HG03108 (cell line): ENCODE results near the gene ADAM15.

ENCODE experiments used
- ATAC-seq: cut with Tn5 transposase; IDR thresholded peaks from one replicate; pipeline ENCODE4 v1.9.1; 2021; ENCODE audit warnings: moderate library complexity; ENCODE audit not compliant: unreplicated experiment

The ADAM15 gene

DNA sequence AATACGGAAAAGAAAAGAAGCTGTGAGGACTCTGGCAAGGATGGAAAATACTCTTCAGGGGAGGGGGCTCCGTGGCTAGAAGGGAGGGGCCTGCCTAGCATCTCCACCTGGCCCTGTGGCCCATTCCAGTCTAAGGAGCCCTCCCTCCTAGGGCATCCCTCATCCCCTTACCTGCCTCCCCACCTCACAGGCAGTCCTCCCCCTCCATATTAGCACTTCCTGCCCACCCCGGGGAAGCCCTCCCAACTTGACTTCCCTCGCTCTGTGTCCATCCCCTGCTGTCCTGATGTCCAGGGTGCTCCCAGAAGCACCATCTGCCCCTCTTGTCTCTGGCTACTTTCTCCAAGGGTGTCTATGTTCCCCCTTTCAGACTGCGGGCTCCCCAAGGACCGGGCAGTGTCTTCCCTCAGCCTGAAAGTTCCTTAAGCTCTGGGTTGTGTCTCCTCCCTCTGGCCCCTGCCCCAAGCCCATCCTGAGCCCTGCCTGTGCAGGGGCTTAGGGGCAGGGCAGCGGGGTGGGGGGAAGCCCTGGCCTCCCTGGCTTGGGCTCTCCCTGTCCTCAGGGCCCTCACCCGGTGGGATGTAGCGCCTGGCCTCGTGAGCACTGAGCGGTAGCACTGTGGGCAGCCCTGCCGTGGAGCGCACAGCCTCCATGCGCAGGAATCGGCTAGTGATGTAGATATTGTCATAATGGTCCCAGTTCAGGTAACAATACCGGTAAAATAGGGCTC, 21.4 kb upstream of the ADAM15 start:
- ATAC-seq, result no peak

DNA sequence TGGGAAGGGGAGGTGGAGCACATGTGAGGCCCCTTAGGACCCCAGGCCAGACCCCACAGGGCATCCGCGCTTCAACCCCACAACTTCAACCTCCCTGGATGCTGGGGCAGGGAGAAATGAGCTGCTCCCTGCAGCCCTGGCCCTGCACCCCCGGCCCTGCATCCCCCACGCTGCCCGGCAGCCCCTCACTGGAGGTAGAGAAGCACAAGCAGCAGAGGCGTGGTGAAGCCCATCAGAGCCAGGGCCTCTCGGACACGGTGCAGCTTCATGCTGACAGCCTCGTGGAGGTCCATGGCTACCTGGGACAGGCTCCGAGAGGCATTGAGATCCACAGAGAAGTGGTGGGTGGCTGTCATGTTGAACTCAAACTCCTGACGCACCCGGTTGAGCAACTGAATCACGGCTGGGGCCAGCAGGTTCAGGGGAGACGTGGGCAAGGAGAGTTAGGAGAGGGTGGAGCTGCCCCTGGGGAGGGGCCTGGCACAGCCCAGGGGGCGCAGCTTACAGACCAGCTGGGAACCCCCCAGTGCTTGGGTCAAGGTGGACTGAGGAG, 20.8 kb upstream of the ADAM15 start:
- ATAC-seq, result no peak

DNA sequence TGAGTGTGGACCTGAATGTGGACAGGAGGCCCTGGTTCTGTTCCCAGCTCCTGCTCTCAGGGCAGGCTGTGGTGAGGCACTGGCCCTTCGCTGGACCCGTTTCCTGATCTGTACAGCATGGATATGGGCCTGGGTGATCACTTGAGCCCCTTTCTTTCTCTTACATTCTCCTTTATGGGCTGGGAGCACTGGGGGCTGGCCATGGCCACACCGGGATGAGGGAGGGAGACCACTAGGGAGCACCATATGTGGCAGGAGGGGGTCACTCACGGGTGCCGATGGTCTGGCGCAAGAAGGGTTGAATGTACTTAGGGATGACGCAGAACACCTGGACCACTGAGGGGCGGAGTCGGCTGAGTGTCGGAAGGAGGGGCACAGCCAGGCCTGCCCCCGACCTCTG, 20.2 kb upstream of the ADAM15 start:
- no peak for ATAC-seq

DNA sequence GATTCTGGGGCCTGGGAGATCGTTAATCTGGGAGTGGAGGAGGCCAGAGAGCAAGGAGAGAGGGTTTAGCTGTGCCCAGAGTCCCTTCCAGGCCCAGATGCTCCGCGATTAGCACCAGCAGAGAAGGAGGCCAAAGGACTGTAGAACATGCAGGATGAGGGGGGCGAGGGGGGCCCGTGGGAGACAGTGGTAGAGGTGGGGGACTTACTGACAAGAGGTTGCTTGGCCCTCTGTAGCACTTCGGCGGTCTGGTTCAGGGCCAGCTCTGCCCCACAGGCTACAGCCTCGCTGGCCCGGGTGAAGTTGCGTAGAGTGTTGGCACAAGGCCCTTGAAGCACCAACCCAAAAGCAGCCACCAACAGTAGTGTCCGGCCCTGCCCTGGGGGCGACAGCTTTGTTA, 18.2 kb upstream of the ADAM15 start:
- no peak for ATAC-seq

DNA sequence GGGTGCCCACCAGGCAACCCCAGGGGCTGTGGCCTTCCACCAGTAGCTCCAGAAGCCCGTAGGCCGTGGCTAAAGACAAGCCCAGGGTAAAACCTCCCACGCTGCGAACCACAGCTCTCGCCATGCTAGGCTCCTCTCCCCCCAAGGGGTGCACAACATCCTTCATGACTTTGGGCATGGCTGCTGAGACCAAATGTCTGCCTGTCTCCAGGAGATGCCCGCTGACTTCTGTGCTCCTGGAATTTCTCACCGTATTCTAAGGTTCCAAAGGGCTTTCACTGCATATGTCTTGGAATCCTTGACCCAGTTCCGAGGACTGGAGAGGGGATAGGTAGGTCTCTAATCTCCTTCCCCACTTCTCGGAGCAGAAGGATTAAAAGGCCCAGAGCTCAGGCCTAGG, 17.6 kb upstream of the ADAM15 start, which contains the start of the genes DCST1 and DCST2:
Gene DCST1 (plus strand): TSS at position 301 of the 400 bp plus-strand sequence. CDS start 213 bp downstream, outside the sequence.
Gene DCST2 (minus strand): TSS at position 258 of the 400 bp plus-strand sequence. CDS start 80 bp downstream, at position 178.
- no peak for ATAC-seq

DNA sequence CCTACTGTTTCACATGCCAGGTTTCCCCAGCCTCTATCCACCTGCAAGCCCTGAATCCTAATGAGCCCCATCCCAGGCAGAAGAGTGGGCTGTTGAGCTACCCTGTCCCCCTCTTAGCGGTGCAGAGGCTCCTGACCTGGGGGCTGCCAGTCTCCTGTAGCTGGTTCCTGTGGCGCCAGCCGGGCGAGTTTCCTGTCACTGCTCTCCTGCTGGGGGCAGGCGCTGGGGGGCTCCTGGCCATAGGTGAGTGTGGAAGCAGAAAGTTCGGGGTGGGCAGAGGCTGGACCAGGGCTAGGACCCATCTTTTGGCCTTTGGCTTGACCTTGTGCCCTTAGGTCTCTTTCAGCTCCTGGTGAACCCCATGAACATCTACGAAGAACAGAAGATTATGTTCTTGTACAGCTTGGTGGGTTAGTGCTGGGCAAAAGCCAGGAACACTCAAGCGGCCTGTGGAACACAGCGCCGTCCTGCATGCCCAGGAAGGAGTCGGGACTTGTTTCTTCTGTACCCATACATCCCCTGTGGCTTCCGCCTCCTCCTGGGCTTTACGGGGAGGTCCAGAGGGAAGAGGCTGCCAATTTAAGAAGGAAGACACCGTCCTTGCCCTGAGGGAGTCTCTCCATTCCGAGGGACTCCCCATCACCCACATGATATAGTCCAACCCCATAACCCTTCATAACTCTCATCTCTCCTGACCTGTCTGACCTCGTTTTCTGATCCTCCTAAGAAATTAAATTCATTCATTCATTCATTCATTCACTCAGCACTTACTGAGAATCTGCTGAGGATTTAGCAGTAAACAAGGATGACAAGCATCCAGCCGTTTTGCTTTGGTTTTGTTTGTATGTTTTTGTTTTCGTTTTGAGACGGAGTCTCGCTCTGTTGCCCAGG, 16.6 kb upstream of the ADAM15 start:
- no peak for ATAC-seq

DNA sequence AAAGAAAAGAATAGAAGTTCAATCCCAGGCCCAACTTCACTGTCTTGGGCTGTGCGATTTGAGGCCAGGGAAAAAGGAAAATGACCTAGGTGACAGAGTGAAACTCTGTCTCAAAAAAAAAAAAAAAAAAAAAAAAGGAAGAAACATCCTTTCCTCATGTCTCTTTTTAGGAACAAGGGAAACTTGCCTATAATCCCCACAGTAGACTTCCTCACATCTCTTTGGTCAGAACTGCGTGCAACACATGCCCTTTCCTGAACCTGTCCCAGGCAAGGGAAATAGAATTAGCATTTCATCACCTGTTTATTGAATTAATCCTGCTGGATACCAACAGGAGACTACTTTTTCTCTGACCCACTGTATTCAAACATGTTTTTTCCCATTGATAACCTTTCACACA, 15.2 kb upstream of the ADAM15 start:
- ATAC-seq, result no peak

DNA sequence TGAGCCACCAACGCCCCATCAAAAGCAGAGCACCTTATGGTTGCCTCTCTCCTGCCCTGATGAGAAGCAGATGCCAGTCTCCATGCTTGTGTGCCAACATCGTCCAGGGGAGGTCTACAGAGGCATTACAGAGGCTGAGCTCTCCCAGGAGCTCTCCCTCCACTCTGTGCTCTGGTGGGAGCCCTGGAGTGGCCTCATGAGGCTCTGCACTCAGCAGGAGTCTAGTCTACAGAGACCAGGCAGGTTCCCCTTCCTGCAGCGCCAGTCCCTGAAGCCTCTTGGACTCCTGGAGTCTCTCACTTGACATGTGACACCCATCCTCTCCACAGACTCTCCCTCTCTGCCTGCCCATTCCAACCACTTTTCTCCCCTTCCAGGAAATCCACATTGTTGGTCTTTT, 14.1 kb upstream of the ADAM15 start:
- no peak for ATAC-seq

DNA sequence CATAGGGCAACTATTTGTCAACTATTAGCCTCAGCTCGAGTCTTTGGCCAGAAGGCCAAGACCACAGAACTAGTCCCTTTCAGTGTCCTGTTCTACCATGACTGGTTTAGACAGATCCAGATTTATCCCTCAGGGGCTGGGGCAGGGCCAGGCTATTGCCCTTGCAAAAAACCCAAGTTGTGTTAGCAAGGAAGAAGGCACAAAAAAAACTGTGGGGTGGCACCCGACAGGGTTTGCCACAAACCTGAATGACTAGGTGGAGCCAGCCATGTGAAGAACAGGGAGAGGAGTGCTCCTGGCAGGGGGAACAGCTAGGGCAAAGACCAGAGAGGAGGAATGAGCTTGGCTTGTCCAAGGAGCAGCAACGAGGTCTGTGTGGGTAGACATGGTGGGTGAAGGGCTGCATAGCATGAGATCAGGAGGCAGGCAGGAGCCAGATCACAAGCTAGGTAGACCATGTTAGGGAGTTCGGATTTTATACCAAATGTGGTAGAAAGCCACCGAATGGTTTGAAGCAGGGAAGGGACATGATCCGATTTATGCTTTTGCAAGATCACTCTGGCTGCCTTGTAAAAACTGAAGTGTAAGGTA, 13.2 kb upstream of the ADAM15 start:
- ATAC-seq, result no peak

DNA sequence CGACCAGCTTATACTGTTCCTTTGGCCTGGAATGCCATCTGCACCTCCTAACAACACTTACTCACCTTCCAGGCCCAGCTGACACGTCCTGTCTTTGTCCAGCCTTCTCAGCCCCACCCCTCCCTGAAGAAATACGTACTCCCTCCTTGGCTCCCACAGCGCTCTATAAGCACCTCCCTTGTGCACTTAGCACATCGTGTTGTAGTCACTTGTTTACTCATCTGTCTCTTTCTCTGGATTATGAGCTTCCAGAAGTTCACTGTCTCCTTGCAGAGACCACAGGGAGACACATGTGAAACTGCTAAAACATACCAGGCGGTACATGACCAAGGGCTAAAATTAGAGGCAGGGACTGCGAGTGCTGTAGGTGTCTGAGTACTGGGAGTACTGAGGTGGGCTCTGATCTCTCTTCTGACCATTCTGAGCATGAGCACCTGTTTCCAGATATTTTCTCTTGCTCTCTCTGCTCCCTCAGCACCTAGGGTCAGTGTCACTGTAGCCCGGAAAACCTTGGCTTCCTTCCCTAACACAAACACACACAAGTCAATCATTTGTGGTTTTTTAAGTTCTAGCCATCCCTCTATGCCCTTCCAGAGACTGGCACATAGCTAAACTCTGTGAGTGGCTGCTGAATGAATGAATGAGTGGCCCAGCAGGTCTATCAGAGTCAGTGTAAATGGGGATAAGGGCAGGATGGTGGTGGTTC, 12.4 kb upstream of the ADAM15 start:
- ATAC-seq, result no peak

DNA sequence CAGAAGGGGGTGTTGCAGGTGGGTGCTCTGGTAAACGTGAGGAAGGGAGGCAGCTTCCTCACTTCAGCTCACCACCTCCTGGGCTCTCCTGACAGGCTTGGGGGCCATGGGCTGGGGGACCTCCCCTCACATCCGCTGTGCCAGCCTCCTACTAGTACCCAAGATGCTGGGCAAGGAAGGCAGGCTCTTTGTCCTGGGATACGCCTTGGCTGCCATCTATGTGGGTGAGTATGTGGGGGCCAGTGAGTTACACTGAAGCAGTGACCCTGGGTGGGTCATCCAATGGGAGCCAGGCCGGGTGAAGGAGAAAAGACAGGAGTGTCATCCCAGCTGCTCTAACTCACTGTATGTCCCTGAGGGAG, 11.8 kb upstream of the ADAM15 start:
- no peak for ATAC-seq

DNA sequence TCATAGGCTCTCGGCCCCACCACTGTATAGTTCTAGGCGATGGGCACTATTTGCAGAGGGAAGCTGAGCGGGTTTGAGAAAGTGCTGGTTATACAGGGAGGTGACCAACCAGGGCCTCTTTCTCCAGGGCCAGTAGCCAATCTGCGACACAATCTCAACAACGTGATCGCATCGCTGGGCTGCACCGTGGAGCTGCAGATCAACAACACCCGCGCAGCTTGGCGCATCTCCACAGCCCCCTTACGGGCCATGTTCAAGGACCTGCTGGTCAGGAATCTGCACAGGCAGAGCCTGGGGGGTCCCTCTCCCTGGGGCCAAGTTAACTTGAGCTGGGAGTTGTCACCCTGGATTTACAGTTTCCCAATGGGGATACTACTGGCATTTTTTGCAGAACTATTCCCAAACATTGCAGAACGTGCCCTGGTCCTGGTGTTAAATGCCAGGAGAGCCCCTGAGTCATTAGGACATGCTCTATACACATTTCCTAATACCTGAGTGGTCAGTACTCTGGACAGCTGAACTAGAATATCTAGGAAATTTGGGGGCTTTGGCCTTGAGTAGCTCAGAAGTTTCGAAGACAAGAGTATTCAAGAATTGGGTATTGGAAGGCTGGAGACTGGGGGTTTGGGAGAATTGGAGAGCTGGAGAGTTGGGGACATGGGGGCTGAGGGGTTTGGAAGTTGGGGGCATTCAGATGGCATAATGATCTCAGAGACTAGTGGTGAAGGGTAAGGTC, 10.6 kb upstream of the ADAM15 start:
- no peak for ATAC-seq

DNA sequence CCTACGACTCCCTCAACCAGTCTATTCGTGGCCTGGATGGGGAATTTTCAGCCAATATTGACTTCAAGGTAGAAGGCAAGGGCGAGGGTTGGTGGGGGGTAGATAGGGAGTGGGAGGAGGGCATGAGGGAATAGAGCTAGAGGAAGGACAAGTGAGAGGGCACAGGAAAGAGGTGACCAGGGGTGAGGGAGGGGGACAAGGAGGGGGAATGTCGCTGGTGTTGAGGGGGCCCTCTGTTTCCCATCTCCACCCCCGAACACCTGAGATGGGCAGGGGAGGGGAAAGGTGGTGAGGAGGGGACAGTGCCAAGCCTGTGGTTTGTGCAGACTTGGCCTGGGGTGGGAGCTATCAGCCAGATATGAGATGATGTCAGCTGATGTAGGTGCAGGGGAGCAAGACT, 8.3 kb upstream of the ADAM15 start:
- no peak for ATAC-seq

DNA sequence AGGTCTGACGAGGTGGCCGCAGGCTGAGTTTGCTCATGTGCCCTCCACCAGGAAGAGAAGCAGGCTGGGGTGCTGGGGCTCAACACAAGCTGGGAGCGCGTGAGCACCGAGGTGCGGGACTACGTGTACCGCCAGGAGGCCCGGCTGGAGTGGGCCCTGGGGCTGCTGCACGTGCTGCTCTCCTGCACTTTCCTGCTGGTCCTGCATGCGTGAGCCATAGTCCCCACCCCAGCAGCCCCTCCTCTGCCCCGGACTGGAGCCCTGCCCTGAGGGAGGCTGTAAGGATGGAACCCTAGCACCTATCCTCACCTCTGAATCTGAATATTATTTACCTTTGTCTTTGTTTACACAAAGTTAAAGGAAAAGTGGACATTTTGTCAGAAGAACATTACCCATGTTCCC, 7.8 kb upstream of the ADAM15 start:
- no peak for ATAC-seq

DNA sequence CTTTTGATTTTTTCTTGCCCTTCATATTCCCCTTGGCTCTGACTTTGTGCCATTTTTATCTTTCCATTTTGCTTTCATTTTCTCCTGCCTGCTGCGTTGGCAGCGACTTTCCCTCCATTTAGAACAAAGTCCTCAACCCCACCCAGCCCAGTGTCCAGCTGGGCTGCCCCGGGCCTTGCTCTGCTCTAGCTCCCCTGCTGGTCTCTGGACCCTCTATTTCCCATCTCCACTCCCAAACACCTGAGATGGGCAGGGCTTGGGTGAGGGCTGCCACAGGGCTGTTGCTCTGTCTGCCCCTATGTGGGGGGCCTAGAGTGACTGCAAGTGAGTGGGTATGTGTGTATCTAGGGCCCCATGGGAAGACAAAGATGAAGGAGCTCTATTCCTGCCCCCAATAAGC, 7.3 kb upstream of the ADAM15 start:
- no peak for ATAC-seq

DNA sequence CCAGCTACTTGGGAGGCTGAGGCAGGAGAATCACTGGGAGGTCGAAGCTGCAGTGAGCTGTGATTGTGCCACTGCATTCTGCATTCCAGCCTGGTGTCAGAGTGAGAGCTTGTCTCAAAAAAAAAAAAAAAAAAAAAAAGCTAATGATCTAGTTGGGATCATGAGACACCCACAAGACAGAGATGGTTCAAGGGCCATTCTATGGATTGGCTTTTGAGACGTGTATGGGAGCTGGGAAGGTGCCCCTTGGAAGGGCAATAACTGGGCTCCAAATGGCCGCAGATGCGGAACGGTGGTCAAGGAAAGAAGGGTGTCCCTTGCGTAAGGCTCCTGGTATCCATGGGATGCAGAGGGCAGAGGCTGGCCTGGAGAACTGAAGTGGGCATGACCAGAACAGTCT, 6.8 kb upstream of the ADAM15 start:
- no peak for ATAC-seq

DNA sequence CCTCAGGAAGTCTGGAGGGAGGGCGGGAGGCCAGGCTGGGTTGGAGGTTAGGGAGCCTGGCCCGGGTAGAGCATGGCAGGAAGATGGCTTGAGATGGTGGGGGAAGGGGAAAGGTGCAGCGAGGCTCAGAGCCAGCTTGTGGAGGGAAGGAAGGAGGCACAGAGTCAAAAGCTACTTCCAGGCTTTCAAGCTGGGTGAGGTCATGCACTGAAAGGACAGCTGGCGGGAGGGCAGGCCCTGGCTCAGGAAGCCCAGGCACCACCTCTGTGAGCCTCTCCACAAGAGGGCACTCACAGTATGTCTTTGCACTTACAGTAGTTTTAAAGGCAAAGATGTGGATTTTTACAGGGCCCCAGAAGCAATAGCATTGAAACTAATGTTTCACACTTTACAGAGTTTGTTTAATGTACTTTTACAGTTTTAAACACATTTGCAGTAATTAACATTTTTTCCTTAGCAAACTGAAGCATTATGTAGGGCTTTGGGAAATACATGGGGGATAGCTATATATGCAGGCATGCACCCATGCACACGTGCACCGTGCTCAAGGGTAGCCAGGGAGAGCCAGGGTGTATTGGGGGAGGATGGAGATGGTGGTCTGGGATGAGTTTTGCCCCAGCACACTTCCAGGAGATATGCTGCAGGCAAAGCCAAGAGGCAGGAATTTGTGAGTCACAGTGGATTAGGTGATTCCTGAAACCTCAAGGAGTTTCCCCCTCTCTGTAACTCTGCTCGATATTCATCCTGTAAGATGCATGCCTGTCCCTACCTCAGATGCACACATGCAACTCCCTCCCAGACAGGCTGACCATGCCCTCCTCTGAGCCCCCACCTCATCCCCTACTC, 6.1 kb upstream of the ADAM15 start:
- no peak for ATAC-seq

DNA sequence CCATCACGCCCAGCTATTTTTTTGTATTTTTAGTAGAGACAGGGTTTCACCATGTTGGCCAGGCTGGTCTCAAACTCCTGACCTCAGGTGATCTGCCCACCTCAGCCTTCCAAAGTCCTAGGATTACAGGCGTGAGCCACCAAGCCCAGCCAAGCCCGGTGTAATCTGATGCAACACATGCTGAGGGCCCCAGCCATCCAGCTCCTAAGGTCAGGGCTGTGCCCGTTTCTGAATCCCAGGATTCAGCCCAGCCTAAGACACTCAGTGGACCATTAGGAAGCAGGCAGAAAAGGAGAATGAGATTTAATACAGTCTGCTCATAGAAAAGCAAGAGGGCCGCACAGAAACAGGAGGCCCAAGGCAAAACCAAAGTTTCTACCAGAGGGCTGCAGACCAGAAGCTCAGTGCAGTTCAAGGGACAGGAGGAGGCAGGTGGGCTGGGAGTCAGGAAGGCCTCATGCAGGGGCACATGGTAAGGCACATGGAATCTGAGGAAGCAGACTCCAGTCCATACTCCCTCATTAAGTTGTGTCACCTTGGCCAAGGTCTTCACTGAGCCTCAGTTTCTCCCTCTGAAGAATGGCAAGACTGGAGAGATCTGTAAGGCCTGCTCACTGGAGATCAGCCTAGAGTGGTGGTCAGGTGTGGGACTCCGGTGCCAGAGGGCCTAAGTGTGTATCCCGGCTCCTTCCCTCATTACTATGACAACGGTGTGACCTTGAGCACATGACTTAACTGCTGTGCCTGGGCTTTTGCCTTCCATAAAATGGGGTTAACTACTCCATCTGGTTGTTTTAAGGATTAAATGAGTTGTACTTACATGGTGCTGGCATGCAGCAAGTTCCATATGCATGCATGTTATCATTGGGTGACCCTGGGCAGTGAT, 2.4 kb upstream of the ADAM15 start:
- ATAC-seq, result no peak
